Measurements from ENCODE around the gene IL17F.

The IL17F gene

DNA sequence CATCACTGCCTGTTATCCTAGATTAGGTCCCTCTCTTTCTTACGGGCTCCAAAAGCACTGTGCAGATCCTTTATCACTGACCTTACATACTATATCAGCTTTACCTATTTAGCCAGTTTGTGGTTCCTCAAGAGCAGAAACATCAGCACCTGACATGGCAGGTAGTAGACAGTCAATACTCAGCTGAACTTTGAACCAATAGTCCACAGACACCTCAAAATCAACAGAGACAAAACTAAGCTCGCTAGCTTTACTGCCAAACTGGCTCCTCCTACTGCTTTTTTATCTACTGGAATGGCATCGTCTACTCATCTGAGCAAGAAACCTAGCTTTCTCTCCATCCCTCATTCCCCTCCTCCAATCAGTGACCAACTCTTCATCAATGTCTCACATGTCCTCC, 52.5 kb downstream of the IL17F start:
- in situ Hi-C loops (cut with HindIII; ENCODE audit: low sequenced_read_pairs) = no loop called here

DNA sequence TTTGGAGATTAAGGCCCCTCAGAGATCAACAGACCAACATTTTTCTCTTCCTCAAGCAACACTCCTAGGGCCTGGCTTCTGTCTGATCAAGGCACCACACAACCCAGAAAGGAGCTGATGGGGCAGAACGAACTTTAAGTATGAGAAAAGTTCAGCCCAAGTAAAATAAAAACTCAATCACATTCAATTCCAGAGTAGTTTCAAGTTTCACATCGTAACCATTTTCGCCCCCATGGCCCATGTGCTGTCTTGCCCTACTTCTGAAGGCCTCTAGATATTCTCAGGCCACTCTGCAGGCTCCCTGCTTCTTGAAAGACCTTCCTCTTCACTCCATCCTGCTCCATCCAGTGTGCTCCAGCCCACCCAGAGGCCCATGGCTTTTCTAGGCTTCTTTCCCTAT, 53.9 kb downstream of the IL17F start:
- in situ Hi-C loops (cut with HindIII; ENCODE audit: low sequenced_read_pairs) = no loop called here

DNA sequence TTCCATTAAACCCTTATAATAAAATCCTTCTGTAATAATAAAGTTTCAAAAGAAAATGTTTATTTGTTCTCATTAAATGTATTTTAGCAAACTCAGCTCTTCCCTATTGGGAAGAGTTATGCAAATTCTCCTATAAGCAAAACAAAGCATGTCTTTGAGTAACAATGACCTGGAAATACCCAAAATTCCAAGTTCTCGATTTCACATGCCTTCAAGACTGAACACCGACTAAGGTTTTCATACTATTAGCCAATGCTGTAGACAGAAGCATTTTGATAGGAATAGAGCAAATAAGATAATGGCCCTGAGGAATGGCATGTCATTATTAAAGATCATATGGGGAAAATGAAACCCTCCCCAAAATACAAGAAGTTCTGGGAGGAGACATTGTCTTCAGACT, 54.3 kb downstream of the IL17F start:
- in situ Hi-C loops (cut with HindIII; ENCODE audit: low sequenced_read_pairs) = no loop called here

DNA sequence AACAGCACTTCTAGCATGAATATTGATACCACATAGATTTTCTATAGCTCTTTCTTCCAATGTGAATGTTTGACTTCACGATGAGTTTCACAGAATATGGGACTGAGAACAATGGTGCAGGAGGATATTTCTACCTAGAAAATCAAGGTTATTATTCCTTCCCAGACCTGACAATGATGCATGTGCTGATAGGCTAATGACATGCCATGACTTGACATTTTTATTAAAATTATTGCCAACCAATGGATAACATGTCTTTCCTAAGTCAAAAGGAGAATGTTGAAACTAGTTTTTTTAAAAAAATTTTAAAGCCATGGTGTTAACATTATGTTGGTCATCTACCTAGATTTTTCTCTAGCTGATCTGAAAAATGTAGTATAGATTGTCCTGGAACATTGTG, 57.2 kb downstream of the IL17F start:
- in situ Hi-C loops (cut with HindIII; ENCODE audit: low sequenced_read_pairs) = no loop called here

Measured in DLD1 (cell line).